ENCODE measurements around the gene ARFGEF2. TPM values are rescaled to one million over a fixed set of nuclear protein-coding genes. Genes with fewer than 3 reads are reported as not detected.
"Not testable (repeated sequence)": the region's sequence is repeated elsewhere in the genome, so short reads cannot be mapped to it uniquely, and the experiment has no call there.

The ARFGEF2 gene
- total RNA-seq, 1 experiment from 2014 or later = 30.3 TPM

DNA sequence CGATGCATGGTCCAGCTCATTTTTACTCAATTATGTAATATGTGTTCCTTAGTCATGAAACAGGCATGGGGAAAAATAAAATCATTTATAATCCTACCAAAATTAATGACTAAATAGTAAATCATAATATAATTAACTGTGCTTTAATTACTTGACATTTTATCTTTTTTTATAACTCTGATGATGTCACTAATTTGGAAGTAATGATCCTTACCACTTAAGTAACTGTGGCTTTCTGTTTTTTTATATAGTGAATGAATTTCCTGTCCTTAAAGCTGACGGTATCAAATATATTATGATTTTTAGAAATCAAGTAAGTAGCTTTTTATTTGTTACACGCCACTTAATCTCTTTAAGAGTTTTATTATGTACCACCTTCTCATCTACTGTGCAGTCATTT is 156.8 kb downstream of the ARFGEF2 start:
- no peak for DNase-seq (ENCODE audit: low read depth)

DNA sequence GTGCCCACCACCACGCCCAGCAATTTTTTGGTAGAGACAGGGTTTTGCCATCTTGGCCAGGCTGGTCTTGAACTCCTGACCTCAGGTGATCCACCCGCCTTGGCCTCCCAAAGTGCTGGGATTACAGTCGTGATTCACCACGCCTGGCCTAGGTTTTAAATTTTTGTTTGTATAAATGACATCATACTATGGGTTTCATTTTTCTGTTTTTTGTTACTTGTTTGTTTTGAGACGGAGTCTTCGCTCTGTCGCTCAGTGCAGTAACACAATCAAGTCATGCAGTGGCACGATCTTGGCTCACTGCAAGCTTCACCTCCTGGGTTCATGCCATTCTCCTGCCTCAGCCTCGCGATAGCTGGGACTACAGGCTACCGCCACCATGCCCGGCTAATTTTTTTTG is 160.8 kb downstream of the ARFGEF2 start:
- DNase-seq (ENCODE audit: low read depth) = not testable (repeated sequence)

Other genes starting within 250 kb of the ARFGEF2 start
- gene PREX1, start 93.7 kb upstream of the ARFGEF2 start, total RNA-seq (2014; rRNA removed; shearing (Covaris generic)) = 1.2 and 1.3 TPM in 2 replicates
- gene CSE1L, start 124.6 kb downstream of the ARFGEF2 start, total RNA-seq (2014; rRNA removed; shearing (Covaris generic)) = 248 and 336 TPM in 2 replicates